IPS-20b (cell line): ENCODE results near the gene CNKSR3.

Source experiments
- H3K27ac ChIP-seq: one replicate; pipeline ENCODE4 v1.5.1; 2013; ENCODE audit warnings: low read length
- H3K27me3 ChIP-seq: 2 replicates; pipeline ENCODE4 v1.6.1; 2013; ENCODE audit warnings: mild to moderate bottlenecking, low read length, inconsistent platforms; ENCODE audit not compliant: insufficient read depth
- H3K36me3 ChIP-seq: 2 replicates; pipeline ENCODE4 v1.6.1; 2013; ENCODE audit warnings: low read depth, mild to moderate bottlenecking, inconsistent platforms, low read length, moderate library complexity; ENCODE audit not compliant: insufficient read depth
- H3K4me1 ChIP-seq: 2 replicates; pipeline ENCODE4 v1.6.1; 2013; ENCODE audit warnings: mild to moderate bottlenecking, control low read depth, inconsistent platforms, low read length, moderate library complexity; ENCODE audit not compliant: insufficient read depth
- H3K4me3 ChIP-seq: 2 replicates; pipeline ENCODE4 v1.5.1; 2013; ENCODE audit warnings: mild to moderate bottlenecking, low read length, inconsistent platforms
- H3K9ac ChIP-seq: 2 replicates; pipeline ENCODE4 v1.6.1; 2013; ENCODE audit warnings: low read depth, mild to moderate bottlenecking, inconsistent platforms, low read length, moderate library complexity
- H3K9me3 ChIP-seq: 2 replicates; pipeline ENCODE4 v1.6.1; 2013; ENCODE audit warnings: mild to moderate bottlenecking, low read depth, low read length, inconsistent platforms; ENCODE audit not compliant: insufficient read depth

CNKSR3 gene

DNA sequence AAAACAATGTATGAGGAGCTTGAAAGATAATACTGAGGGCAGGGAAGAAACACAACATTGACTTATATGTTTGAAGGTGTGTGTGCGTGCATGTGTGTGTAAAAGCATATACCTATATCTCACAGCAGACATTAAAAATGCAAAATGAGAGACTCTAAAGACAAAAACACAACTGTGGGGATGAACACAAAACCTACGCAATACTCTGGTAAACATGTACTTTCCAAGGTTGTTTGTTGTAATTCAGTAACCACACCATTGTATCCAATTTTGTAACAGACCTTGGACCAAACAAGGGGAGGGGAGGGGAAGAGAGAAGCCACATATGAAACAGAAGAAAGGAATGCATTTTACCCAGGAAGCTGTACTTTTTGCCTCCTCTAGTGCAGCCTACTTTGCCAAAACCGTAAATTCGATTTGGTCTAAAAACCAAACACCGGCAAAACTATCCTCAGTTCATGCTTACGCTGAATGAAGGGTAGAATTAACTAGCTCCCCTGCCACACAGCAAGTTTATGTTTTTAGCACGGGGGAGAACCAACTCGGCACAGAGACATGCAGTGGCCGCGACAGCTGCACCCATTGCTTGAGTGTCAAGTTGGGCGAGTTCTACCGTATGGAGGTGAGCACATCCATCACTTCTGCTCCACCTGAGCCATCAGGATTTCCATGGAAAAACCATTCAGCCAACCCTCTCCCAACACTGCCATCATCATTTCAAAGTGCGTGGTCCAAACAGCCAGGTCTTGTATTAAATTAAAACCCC lies 50.0 kb downstream of the CNKSR3 start:
- H3K36me3 ChIP-seq: no peaks in the 10 kb centered on the region
- H3K4me1 ChIP-seq: peaks cover 9% of the 10 kb centered on the region
- H3K27me3 ChIP-seq: no peaks in the 10 kb centered on the region
- H3K4me3 ChIP-seq: no peak overlapping the region
- no peak overlapping the region for H3K9ac ChIP-seq
- no peak overlapping the region for H3K27ac ChIP-seq
- no peaks in the 10 kb centered on the region for H3K9me3 ChIP-seq

DNA sequence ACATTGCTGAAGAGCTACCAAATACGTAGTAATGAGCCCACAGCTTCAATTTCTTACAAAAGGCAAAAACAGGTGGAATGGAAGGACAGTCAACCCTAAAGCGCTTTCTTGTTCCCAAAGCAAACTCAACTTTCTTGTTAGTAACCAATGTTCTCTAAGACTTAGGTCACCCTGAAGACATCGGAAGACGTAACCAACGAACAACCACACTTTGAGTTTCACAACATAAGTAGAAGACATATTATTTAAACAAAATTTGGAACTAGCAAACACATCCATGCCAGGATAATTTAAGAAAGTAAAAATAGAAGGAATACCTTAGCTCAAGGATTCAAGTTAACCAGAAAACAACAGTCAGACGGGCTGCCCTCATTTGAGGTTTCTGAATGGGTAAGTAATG lies 51.0 kb downstream of the CNKSR3 start:
- H3K4me1 ChIP-seq: peaks cover 9% of the 10 kb centered on the region
- H3K27ac ChIP-seq: no peak overlapping the region
- no peaks in the 10 kb centered on the region for H3K9me3 ChIP-seq
- no peak overlapping the region for H3K9ac ChIP-seq
- no peaks in the 10 kb centered on the region for H3K36me3 ChIP-seq
- no peak overlapping the region for H3K4me3 ChIP-seq
- H3K27me3 ChIP-seq: no peaks in the 10 kb centered on the region

DNA sequence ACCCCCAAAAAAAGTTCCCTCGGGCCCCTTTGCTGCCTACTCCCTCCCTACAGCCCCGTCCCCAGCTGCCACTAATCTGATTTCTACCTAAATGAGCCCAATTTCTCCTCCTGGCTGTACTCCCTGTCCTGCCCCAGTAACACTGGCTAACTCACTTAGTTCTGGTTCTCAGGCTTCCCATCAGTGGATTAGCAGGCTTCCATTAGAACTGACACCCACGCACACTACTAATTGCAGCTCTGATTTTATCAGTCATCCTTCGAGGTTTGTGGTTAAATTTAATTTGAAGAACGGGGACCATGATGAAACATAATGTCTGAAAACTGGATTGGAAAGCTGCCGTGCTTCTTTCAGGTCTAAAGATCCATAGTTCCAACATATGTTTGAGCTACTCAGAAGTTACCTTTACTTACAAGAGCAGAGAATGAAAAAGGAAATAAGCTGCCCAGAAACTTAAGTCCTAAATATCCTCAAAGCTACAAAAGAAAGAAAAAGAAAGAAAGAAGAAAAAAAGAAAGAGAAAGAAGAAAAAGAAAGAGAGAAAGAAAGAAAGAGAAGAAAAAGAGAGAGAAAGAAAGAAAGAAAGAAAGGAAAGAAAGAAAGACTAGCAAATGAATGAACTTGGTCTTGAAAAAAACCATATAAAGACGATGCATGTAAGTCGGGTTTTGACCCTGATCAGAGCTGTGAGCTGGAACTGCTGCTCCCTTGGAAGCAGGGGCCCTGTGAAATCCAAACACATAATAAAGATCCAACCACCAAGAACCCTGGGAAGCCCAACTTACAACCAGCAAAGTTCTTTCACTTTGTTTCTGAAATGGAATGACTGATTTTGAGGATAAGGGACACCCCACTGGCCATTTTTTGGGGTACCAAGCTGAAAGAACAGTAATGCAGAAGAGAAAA lies 51.7 kb downstream of the CNKSR3 start:
- Histone ChIP-seq H3K4me1 (peaks cover 9% of the 10 kb centered on the region), H3K27me3 (no peaks in the 10 kb centered on the region), H3K36me3 (no peaks in the 10 kb centered on the region), H3K27ac (no peak overlapping the region), H3K9me3 (no peaks in the 10 kb centered on the region), H3K4me3 (no peak overlapping the region), H3K9ac (no peak overlapping the region)

DNA sequence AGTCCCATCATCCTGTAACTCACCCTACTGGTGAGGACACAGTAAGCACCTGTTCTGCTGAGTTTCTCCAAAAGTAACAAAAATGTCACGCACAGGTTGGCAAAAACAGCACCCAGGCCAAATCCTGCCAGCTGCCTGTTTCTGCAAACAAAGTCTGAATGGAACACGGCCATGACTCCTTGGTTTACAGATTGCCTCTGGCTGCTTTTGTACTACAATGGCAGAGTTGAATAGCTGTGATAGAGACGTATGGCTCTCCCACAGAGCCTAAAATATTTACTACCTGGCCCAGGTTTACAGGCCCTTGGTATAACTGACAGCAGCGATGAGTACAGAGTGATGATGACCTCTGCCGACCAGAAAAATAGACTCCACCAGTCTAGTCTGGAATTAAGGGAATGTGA lies 52.6 kb downstream of the CNKSR3 start:
- Histone ChIP-seq H3K4me1 (peaks cover 9% of the 10 kb centered on the region), H3K9ac (no peak overlapping the region)

DNA sequence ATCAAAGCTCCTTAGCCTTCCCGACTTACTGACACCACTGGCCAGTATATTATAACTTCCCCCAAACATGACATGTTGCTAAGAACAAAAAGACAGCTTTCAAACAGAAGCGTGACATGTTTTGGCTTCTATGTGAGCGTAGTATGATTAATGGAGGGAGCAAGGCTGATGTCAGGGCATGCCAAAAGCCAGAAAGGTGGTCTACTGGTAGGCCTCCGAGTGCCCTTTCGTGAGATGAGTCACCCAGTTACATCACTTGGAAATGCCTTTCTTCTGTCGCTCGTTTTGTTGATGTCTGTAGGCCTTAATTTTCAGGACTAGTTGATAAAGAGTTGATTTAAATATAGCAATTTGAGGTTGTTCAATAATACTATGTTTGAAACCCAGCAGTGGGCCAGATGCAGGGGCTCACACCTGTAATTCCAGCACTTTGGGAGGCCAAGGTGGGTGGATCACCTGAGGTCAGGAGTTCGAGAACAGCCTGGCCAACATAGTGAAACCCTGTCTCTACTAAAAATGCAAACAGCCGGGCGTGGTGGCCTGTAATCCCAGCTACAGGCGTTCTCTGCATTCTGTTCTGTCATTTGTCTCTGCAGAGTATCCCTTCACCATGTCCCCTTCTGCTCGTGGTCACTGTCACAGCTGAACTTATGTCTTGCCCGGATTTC lies 53.3 kb downstream of the CNKSR3 start:
- Histone ChIP-seq H3K4me3 (no peak overlapping the region), H3K9me3 (no peaks in the 10 kb centered on the region), H3K4me1 (peaks cover 9% of the 10 kb centered on the region), H3K27me3 (no peaks in the 10 kb centered on the region), H3K27ac (no peak overlapping the region), H3K9ac (no peak overlapping the region), H3K36me3 (no peaks in the 10 kb centered on the region)

More for the DNA sequence above, 52.6 kb downstream of the CNKSR3 start:
- H3K4me3 ChIP-seq: no peak overlapping the region
- no peaks in the 10 kb centered on the region for H3K9me3 ChIP-seq
- H3K27me3 ChIP-seq: no peaks in the 10 kb centered on the region
- H3K27ac ChIP-seq: no peak overlapping the region
- no peaks in the 10 kb centered on the region for H3K36me3 ChIP-seq

DNA sequence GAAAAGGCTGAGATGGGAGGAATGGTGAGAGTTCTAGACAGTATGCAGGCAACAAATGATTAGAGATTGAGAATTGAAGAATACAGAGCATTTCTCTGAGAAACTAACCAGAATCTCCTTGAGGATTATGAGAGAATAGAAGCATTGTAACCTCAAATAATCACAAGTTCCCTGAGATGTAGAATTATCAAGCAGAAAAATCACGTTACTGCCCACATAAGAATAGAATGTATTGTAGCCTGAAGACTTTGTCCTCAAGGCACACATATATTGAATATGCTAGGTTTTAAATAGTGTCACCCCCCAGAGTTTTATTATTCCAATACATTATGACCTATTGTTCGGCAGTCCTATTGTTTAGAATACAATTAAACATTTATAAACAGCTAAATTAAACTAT lies 57.2 kb downstream of the CNKSR3 start:
- H3K4me3 ChIP-seq: no peak overlapping the region

DNA sequence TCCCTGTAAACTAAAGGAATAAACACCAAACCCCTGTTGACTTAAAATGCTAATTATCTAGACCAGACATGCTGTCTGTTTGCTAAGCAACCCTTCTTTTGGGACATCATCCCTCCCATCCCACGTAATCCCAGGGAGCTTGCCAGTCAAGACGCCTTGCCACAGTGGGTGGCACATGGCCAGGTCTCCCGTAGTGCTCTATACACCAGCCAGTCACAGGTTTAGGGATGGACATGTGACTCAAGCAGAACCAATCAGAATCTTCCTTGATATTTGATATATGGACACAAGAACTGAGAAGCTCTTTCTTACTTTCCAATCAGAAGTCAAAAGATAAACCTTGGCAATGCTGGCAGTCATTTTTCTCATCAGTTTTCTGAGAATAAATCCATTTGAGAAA lies 60.0 kb downstream of the CNKSR3 start:
- Histone ChIP-seq H3K4me3 (no peak overlapping the region), H3K27me3 (no peaks in the 10 kb centered on the region), H3K9me3 (no peaks in the 10 kb centered on the region), H3K36me3 (0 out of 2 replicates have a peak, but pooled peaks cover 3% of the 10 kb centered on the region), H3K9ac (no peak overlapping the region), H3K27ac (no peak overlapping the region), H3K4me1 (no peaks in the 10 kb centered on the region)

More for the DNA sequence above, 57.2 kb downstream of the CNKSR3 start:
- Histone ChIP-seq H3K9ac (no peak overlapping the region), H3K36me3 (0 out of 2 replicates have a peak, but pooled peaks cover 3% of the 10 kb centered on the region), H3K27ac (no peak overlapping the region), H3K4me1 (peaks cover 4% of the 10 kb centered on the region; the same call in 1 of the 2 replicates), H3K27me3 (no peaks in the 10 kb centered on the region), H3K9me3 (no peaks in the 10 kb centered on the region)

DNA sequence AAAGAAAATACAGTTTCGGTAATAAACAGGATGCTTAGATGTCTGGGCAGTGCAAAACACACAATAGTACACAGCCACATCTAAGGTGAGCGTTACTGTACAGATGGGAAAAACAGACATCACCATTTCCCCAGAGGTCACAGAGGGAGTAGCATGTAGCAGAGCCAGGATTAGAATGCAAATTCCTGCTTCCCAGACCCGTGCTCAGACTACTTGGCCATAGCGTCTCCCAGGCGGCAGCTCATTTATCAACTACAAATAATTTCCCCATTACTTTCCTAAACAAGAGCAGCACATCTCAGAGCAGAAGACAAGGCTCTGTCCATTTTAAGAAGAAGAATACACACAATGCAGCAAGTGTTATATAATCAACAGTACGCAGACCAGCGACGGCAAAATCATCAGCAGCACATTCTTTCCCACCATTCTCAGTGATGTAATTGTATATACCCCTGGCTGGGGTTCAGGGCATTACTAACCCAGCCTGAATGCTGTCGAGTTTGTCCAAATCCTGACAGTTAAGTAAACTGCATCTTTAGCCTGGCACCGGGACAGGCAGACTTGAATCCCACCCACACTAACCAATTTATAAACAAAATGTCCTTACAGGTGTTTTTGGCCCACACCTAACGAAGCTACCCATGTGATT lies 61.9 kb downstream of the CNKSR3 start:
- H3K4me3 ChIP-seq: no peak overlapping the region
- no peaks in the 10 kb centered on the region for H3K9me3 ChIP-seq
- H3K4me1 ChIP-seq: no peaks in the 10 kb centered on the region
- H3K36me3 ChIP-seq: 0 out of 2 replicates have a peak, but pooled peaks cover 3% of the 10 kb centered on the region
- no peak overlapping the region for H3K27ac ChIP-seq
- H3K9ac ChIP-seq: no peak overlapping the region
- no peaks in the 10 kb centered on the region for H3K27me3 ChIP-seq

DNA sequence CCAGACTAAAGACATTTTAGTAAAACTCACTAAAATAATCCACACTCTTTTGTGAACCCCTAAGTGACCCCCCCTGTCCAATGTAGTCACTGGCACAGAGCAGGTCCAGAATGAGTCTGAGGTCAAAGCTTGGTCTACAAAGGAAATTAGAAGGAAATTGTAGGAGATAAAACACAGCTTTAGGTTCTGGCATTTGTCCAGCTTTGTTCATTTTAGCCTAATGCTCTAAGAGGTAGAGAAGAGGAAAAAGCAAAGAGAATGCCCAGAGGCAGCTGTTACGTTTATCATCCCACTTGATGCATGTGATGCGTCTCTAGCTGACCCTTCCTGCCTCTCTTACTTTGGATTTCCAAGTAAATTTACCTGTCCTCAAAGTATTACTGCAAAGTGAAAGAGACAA lies 62.5 kb downstream of the CNKSR3 start:
- Histone ChIP-seq H3K4me3 (no peak overlapping the region), H3K36me3 (0 out of 2 replicates have a peak, but pooled peaks cover 3% of the 10 kb centered on the region), H3K27ac (no peak overlapping the region), H3K9ac (no peak overlapping the region), H3K9me3 (no peaks in the 10 kb centered on the region), H3K4me1 (no peaks in the 10 kb centered on the region), H3K27me3 (no peaks in the 10 kb centered on the region)

DNA sequence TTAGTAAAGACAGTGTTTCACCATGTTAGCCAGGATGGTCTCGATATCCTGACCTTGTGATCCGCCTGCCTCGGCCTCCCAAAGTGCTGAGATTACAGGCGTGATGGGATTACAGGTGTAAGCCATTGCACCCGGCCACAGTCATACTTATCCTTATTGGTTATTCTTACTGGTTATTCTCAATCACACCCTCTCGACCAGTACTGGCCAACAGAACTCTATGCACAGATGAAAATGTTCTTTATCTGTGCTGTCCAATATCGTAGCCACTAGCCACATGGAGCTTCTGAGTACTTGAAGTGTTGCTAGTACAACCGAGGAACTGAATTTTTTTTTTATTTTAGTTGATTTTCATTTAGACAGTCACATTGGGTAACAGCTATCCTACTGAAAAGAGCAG lies 63.5 kb downstream of the CNKSR3 start:
- no peaks in the 10 kb centered on the region for H3K4me1 ChIP-seq
- H3K36me3 ChIP-seq: 0 out of 2 replicates have a peak, but pooled peaks cover 3% of the 10 kb centered on the region
- no peak overlapping the region for H3K9ac ChIP-seq
- H3K9me3 ChIP-seq: no peaks in the 10 kb centered on the region
- H3K4me3 ChIP-seq: no peak overlapping the region
- no peaks in the 10 kb centered on the region for H3K27me3 ChIP-seq
- no peak overlapping the region for H3K27ac ChIP-seq

DNA sequence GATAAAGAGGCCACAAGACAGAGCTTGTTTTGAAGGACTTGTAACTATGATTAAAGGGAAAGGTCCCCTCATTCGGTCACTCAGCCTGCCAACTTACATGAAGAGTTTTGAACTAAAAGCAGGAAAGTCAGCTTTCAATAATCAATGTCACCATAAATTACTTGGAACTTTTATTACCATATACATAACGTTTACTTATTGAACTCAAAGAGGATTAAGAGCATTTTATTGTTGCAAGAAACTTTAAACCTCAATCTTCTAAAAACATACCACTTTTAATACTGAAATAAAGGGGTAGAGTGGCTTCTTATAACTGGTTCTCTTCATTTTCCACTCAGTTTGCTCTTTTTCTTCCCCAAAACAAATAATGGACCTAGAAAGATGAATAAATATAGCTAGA lies 65.1 kb downstream of the CNKSR3 start:
- no peak overlapping the region for H3K4me3 ChIP-seq
- 0 out of 2 replicates have a peak, but pooled peaks cover 3% of the 10 kb centered on the region for H3K36me3 ChIP-seq
- H3K27me3 ChIP-seq: no peaks in the 10 kb centered on the region
- no peaks in the 10 kb centered on the region for H3K4me1 ChIP-seq
- no peaks in the 10 kb centered on the region for H3K9me3 ChIP-seq
- H3K27ac ChIP-seq: no peak overlapping the region
- no peak overlapping the region for H3K9ac ChIP-seq
